WTC11 (cell line): Measurements from ENCODE around the gene ZFX. TPM values are rescaled to one million over a fixed set of nuclear protein-coding genes. Genes with fewer than 3 reads are reported as not detected.
A peak's percentile ranks its signal among the peaks of the same experiment; 100 is the strongest.

Experiments
- ATAC-seq: fragments of 200-7000 bp; cut with Tn5 transposase; 2 replicates; pipeline ENCODE4 v1.10.0; 2021; ENCODE audit warnings: mild to moderate bottlenecking, moderate library complexity
- CTCF ChIA-PET: fragments of 300-600 bp; sonication (Branson Sonifier 250); formaldehyde crosslinking; loops from one replicate; lab custom pipeline; 2021; ENCODE audit warnings: antibody characterized with exemption; lab: Charles Lee
- POLR2A ChIA-PET: fragments of 350-600 bp; sonication (Branson Sonifier 250); formaldehyde crosslinking; loops from one replicate; lab custom pipeline; 2021; ENCODE audit warnings: antibody characterized with exemption; lab: Charles Lee
- DNase-seq: peaks from one replicate; pipeline ENCODE4 v3.0.0; 2021; ENCODE audit warnings: low spot score
- H3K27ac Mint-ChIP-seq: 2 replicates; pipeline ENCODE4 v1.8.0; 2021; ENCODE audit warnings: mixed read lengths
- H3K27me3 Mint-ChIP-seq: 2 replicates; pipeline ENCODE4 v1.8.0; 2021; ENCODE audit warnings: low read depth, mild to moderate bottlenecking, moderate library complexity, mixed read lengths
- H3K36me3 Mint-ChIP-seq: 2 replicates; pipeline ENCODE4 v1.8.0; 2021; ENCODE audit warnings: mixed read lengths
- H3K4me1 Mint-ChIP-seq: 2 replicates; pipeline ENCODE4 v1.8.0; 2022; ENCODE audit warnings: mixed read lengths
- H3K4me3 Mint-ChIP-seq: 2 replicates; pipeline ENCODE4 v1.8.0; 2021; ENCODE audit warnings: mild to moderate bottlenecking, moderate library complexity, mixed read lengths
- H3K9me3 Mint-ChIP-seq: 2 replicates; pipeline ENCODE4 v1.8.0; 2021; ENCODE audit warnings: mixed read lengths
- ATF1 ChIP-seq: sonication (generic); formaldehyde crosslinking; IDR thresholded peaks from 2 replicates; pipeline ENCODE4 v1.8.1; 2023; ENCODE audit warnings: mild to moderate bottlenecking, moderate library complexity, missing genetic modification reagents
- ATF2 ChIP-seq: sonication (generic); formaldehyde crosslinking; IDR thresholded peaks from 2 replicates; pipeline ENCODE4 v1.8.1; 2022; ENCODE audit warnings: low read depth, missing genetic modification reagents, borderline replicate concordance
- ATF3 ChIP-seq: sonication (generic); formaldehyde crosslinking; conservative IDR thresholded peaks from 2 replicates; pipeline ENCODE4 v1.8.1; 2022; ENCODE audit warnings: mild to moderate bottlenecking, missing genetic modification reagents
- ATF6 ChIP-seq: sonication (generic); formaldehyde crosslinking; IDR thresholded peaks from 2 replicates; pipeline ENCODE4 v1.8.1; 2023; ENCODE audit warnings: mild to moderate bottlenecking, missing genetic modification reagents
- CREM ChIP-seq: sonication (generic); formaldehyde crosslinking; IDR thresholded peaks from 2 replicates; pipeline ENCODE4 v1.8.1; 2022; ENCODE audit warnings: mild to moderate bottlenecking, missing genetic modification reagents, moderate library complexity
- E2F5 ChIP-seq: sonication (generic); formaldehyde crosslinking; IDR thresholded peaks from 2 replicates; pipeline ENCODE4 v1.8.1; 2022; ENCODE audit warnings: mild to moderate bottlenecking, moderate library complexity, missing genetic modification reagents
- GTF2I ChIP-seq: fragments of 250-450 bp; sonication (Bioruptor Pico); conservative IDR thresholded peaks from 2 replicates; pipeline ENCODE4 v1.4.0; 2021; ENCODE audit warnings: mild to moderate bottlenecking
- NFE2L1 ChIP-seq: sonication (generic); formaldehyde crosslinking; IDR thresholded peaks from 2 replicates; pipeline ENCODE4 v1.8.1; 2023; ENCODE audit warnings: missing genetic modification reagents
- OVOL2 ChIP-seq: fragments of 250-450 bp; sonication (Bioruptor Pico); IDR thresholded peaks from 2 replicates; pipeline ENCODE4 v1.9.0; 2021; ENCODE audit warnings: mild to moderate bottlenecking, borderline replicate concordance
- SMAD3 ChIP-seq: sonication (generic); formaldehyde crosslinking; IDR thresholded peaks from 2 replicates; pipeline ENCODE4 v1.8.0; 2022; ENCODE audit warnings: missing genetic modification reagents, mild to moderate bottlenecking, borderline replicate concordance
- STAT6 ChIP-seq: sonication (generic); formaldehyde crosslinking; conservative IDR thresholded peaks from 2 replicates; pipeline ENCODE4 v1.8.1; 2023; ENCODE audit warnings: mild to moderate bottlenecking, low read depth, missing genetic modification reagents, moderate library complexity
- TEAD1 ChIP-seq: sonication (generic); formaldehyde crosslinking; IDR thresholded peaks from 2 replicates; pipeline ENCODE4 v1.8.0; 2022; ENCODE audit warnings: mild to moderate bottlenecking, missing genetic modification reagents
- TP53 ChIP-seq: sonication (generic); formaldehyde crosslinking; IDR thresholded peaks from 2 replicates; pipeline ENCODE4 v1.8.1; 2023; ENCODE audit warnings: mild to moderate bottlenecking, missing genetic modification reagents
- ZMAT4 ChIP-seq: fragments of 250-450 bp; sonication (Bioruptor Pico); IDR thresholded peaks from 2 replicates; pipeline ENCODE4 v1.9.0; 2021; ENCODE audit warnings: mild to moderate bottlenecking
- ZNF281 ChIP-seq: sonication (generic); formaldehyde crosslinking; IDR thresholded peaks from 2 replicates; pipeline ENCODE4 v1.8.0; 2023; ENCODE audit warnings: mild to moderate bottlenecking, missing genetic modification reagents
- ZNF512 ChIP-seq: sonication (generic); formaldehyde crosslinking; IDR thresholded peaks from 2 replicates; pipeline ENCODE4 v1.8.1; 2022; ENCODE audit warnings: missing genetic modification reagents, borderline replicate concordance
- total RNA-seq: library from RNA; stranded (reverse); gene quantifications from 3 replicates; pipeline ENCODE4 v1.2.3, GENCODE V29; 2021

ZFX gene
- total RNA-seq, 1 experiment from 2014 or later = 19.3 TPM

GRCh38 chrX:24214568-24214967 lies 65.0 kb downstream of the ZFX start (continued):
- TF ChIP-seq STAT6 (no peak), NFE2L1 (no peak), GTF2I (CRISPR knock-in tag) (no peak)

GRCh38 chrX:24215272-24215671 lies 65.7 kb downstream of the ZFX start:
- Mint-ChIP-seq H3K9me3 (no peaks in the 10 kb centered on the region), H3K36me3 (peaks cover 9% of the 10 kb centered on the region), H3K4me1 (peaks cover 24% of the 10 kb centered on the region), H3K4me3 (no peak overlapping the region), H3K27me3 (no peaks in the 10 kb centered on the region), H3K27ac (0 out of 2 replicates have a peak overlapping the region, but pooled peaks have one; percentile 27)
- ChIA-PET CTCF (no interaction called here), POLR2A (no interaction called here)
- ATAC-seq = no peak
- TF ChIP-seq ZNF281 (CRISPR knock-in tag) (no peak), TEAD1 (no peak), E2F5 (CRISPR knock-in tag) (no peak)
- DNase-seq = no peak

GRCh38 chrX:24216037-24216436 lies 66.5 kb downstream of the ZFX start:
- no peaks in the 10 kb centered on the region for H3K9me3 Mint-ChIP-seq
- POLR2A ChIA-PET = no interaction called here

More at GRCh38 chrX:24216037-24216436, 66.5 kb downstream of the ZFX start:
- Mint-ChIP-seq H3K4me3 (no peak overlapping the region), H3K36me3 (peaks cover 2% of the 10 kb centered on the region), H3K4me1 (peaks cover 24% of the 10 kb centered on the region), H3K27ac (peak overlapping the region; percentile 19; the same call in 1 of the 2 replicates), H3K27me3 (no peaks in the 10 kb centered on the region)
- DNase-seq (no peak), ATAC-seq (no peak)
- CTCF ChIA-PET = no interaction called here
- TF ChIP-seq ATF2 (CRISPR knock-in tag) (no peak), ATF6 (no peak), NFE2L1 (no peak), ATF1 (CRISPR knock-in tag) (no peak), SMAD3 (CRISPR knock-in tag) (no peak), ZNF512 (no peak), ATF3 (no peak), OVOL2 (CRISPR knock-in tag) (no peak), TP53 (CRISPR knock-in tag) (no peak), ZMAT4 (CRISPR knock-in tag) (no peak), TEAD1 (no peak), CREM (CRISPR knock-in tag) (no peak)
